ENCODE results near the gene THAP4. TPM values are rescaled to one million over a fixed set of nuclear protein-coding genes. Genes with fewer than 3 reads are reported as not detected.

The THAP4 gene
- total RNA-seq, 1 experiment from 2014 or later, result 71.2 TPM

GRCh38 chr2:241550616-241551580 lies 86.1 kb downstream of the THAP4 start:
- Histone ChIP-seq H3K36me3 (ENCODE audit: control insufficient read depth in 1 of 2, insufficient read depth in 2 of 2, low read length in 2 of 2) (no peaks in the 10 kb centered on the region), H3K4me3 (replicated peaks in 1 of 2; ENCODE audit: low read depth in 1 of 2, low read length in 2 of 2) (no peak overlapping the region), H3K4me1 (ENCODE audit: control insufficient read depth in 1 of 2, insufficient read depth in 2 of 2, low read length in 2 of 2) (peaks cover 14 to 33% of the 10 kb centered on the region in 2 experiments), H3K79me2 (ENCODE audit: insufficient read depth, low read length) (no peaks in the 10 kb centered on the region), H3K27me3 (ENCODE audit: insufficient read depth, low read length) (no peaks in the 10 kb centered on the region), H3K9me3 (ENCODE audit: control insufficient read depth in 1 of 2, insufficient read depth in 1 of 2, low read depth in 1 of 2, low read length in 2 of 2) (no peaks in the 10 kb centered on the region), H3K4me2 (ENCODE audit: low read length) (no peak overlapping the region), H3K27ac (ENCODE audit: low read depth, low read length) (no peak overlapping the region), H2AFZ (ENCODE audit: low read depth, low read length, poor library complexity, severe bottlenecking) (no peak overlapping the region), H3K9me2 (ENCODE audit: insufficient read depth) (no peaks in the 10 kb centered on the region), H4K20me1 (ENCODE audit: insufficient read depth) (no peaks in the 10 kb centered on the region), H3K9ac (ENCODE audit: low read length) (no peak overlapping the region)
- ChIA-PET RAD21 (ENCODE audit: low non-redundant PET in 1 of 2, low total read pairs in 2 of 2, uncharacterized antibody in 2 of 2, unreplicated experiment in 2 of 2) (interaction anchor here in 1 of 2 experiments (0.6 kb wide), 1 partner anchor 108 kb away, joined by 4 read pairs; no protein-coding TSS in a partner anchor), POLR2A (no interaction called here), CTCF (no interaction called here)
- DNase-seq (ENCODE audit: low read depth, low spot score), result no peak
- BruUV-seq (replicated peaks), result no TSS peak
- intact Hi-C loops (cut with micrococcal nuclease), result loop anchor here (10.0 kb wide), 1 partner anchor 334 kb away; no protein-coding TSS in a partner anchor
- TF ChIP-seq REST (IDR thresholded peaks at IDR 0.05; ENCODE audit: low read depth), result no peak
- no peak for TF ChIP-seq FOSL1 (IDR thresholded peaks at IDR 0.05; ENCODE audit: low read depth)
- TF ChIP-seq SIN3A (IDR thresholded peaks at IDR 0.05; ENCODE audit: low read depth), result no peak
- TF ChIP-seq ZNF274 (IDR thresholded peaks at IDR 0.05; ENCODE audit: low read depth, low read length), result no peak
- TF ChIP-seq EZH2 (IDR thresholded peaks at IDR 0.05), result no peak
- no peak for TF ChIP-seq YY1 (IDR thresholded peaks at IDR 0.05; ENCODE audit: extremely low read depth, insufficient replicate concordance, low read depth, low read length)
- TF ChIP-seq TCF7L2 (IDR thresholded peaks at IDR 0.05; ENCODE audit: borderline replicate concordance, extremely low read depth, insufficient read depth, insufficient read length), result no peak
- TF ChIP-seq EZH2phosphoT487 (IDR thresholded peaks at IDR 0.05; ENCODE audit: borderline replicate concordance), result no peak
- TF ChIP-seq RAD21 (IDR thresholded peaks at IDR 0.05; ENCODE audit: low read depth), result no peak
- no peak for TF ChIP-seq SP1 (IDR thresholded peaks at IDR 0.05; ENCODE audit: low read depth)
- TF ChIP-seq ZBTB33 (IDR thresholded peaks at IDR 0.05; ENCODE audit: extremely low read depth, insufficient replicate concordance, low read length), result no peak
- no peak for TF ChIP-seq POLR2A (IDR thresholded peaks at IDR 0.05; ENCODE audit: borderline replicate concordance, extremely low read depth, insufficient read depth, insufficient read length)
- TF ChIP-seq ATF3 (IDR thresholded peaks at IDR 0.05), result no peak
- no peak for TF ChIP-seq SRF (IDR thresholded peaks at IDR 0.05; ENCODE audit: low read depth)
- no peak for TF ChIP-seq CTCF (IDR thresholded peaks at IDR 0.05 in 2 of 3, conservative IDR thresholded peaks at IDR 0.05 in 1 of 3; ENCODE audit: borderline replicate concordance in 1 of 3, insufficient read depth in 1 of 3, low read depth in 2 of 3, low read length in 2 of 3)
- no peak for TF ChIP-seq CBX3 (IDR thresholded peaks at IDR 0.05; ENCODE audit: low read depth)
- TF ChIP-seq JUND (IDR thresholded peaks at IDR 0.05), result no peak
- ATAC-seq, result no peak

Measured in HCT116 (cell line).